Superior temporal gyrus (tissue), 1 donor: Measurements from ENCODE around the gene PDE11A.

Source experiments
- DNase-seq: peaks from one replicate; pipeline ENCODE4 v3.0.0-alpha.2; 2016; ENCODE audit errors: extremely low spot score

Gene PDE11A

GRCh38 chr2:177629357-177630024 lies 443.1 kb downstream of the PDE11A start:
- no peak for DNase-seq

GRCh38 chr2:177628831-177629230 lies 443.7 kb downstream of the PDE11A start:
- DNase-seq, result no peak

- DNase-seq, result no peak
These were observed 446.6 kb downstream of the PDE11A start for GRCh38 chr2:177625744-177626650.

GRCh38 chr2:177622521-177622920 lies 450.1 kb downstream of the PDE11A start:
- no peak for DNase-seq

- DNase-seq, result no peak
These were observed 452.6 kb downstream of the PDE11A start for GRCh38 chr2:177619986-177620385.

- no peak for DNase-seq
These were observed 453.1 kb downstream of the PDE11A start for GRCh38 chr2:177619461-177619860.

- peak; percentile 97 for DNase-seq
These were observed 454.0 kb downstream of the PDE11A start for GRCh38 chr2:177618255-177619253.

GRCh38 chr2:177617849-177618248 lies 454.7 kb downstream of the PDE11A start:
- DNase-seq, result no peak

GRCh38 chr2:177616731-177617130 lies 455.8 kb downstream of the PDE11A start:
- DNase-seq, result no peak

- no peak for DNase-seq
These were observed 456.5 kb downstream of the PDE11A start for GRCh38 chr2:177616066-177616465.

- DNase-seq, result no peak
These were observed 459.9 kb downstream of the PDE11A start for GRCh38 chr2:177612659-177613058.

- DNase-seq, result no peak
These were observed 461.2 kb downstream of the PDE11A start for GRCh38 chr2:177611310-177611886.

GRCh38 chr2:177610813-177611212 lies 461.8 kb downstream of the PDE11A start:
- DNase-seq, result no peak

GRCh38 chr2:177606636-177607035 lies 465.9 kb downstream of the PDE11A start:
- no peak for DNase-seq

- DNase-seq, result peak; percentile 84
These were observed 468.1 kb downstream of the PDE11A start for GRCh38 chr2:177604271-177605065.

- DNase-seq, result no peak
These were observed 468.8 kb downstream of the PDE11A start for GRCh38 chr2:177603768-177604167.

GRCh38 chr2:177603181-177603580 lies 469.4 kb downstream of the PDE11A start:
- no peak for DNase-seq

- no peak for DNase-seq
These were observed 469.9 kb downstream of the PDE11A start for GRCh38 chr2:177602611-177603164.

GRCh38 chr2:177600917-177601316 lies 471.7 kb downstream of the PDE11A start:
- no peak for DNase-seq

GRCh38 chr2:177599956-177600355 lies 472.6 kb downstream of the PDE11A start:
- DNase-seq, result no peak
